HFFc6 (cell line): ENCODE data around the gene PCDHGA2. TPM values are rescaled to one million over a fixed set of nuclear protein-coding genes. Genes with fewer than 3 reads are reported as not detected.
"Not testable (repeated sequence)": the region's sequence is repeated elsewhere in the genome, so short reads cannot be mapped to it uniquely, and the experiment has no call there.

Experiments used
- DNase-seq: peaks from one replicate; pipeline ENCODE4 v3.0.0-alpha.2; 2018
- H3K27ac Mint-ChIP-seq: 2 replicates; pipeline ENCODE4 v1.8.0; 2020; ENCODE audit warnings: mild to moderate bottlenecking, mixed read lengths
- H3K27me3 Mint-ChIP-seq: 2 replicates; pipeline ENCODE4 v1.8.0; 2021; ENCODE audit warnings: mild to moderate bottlenecking, moderate library complexity, mixed read lengths; ENCODE audit not compliant: insufficient read depth
- H3K36me3 Mint-ChIP-seq: 2 replicates; pipeline ENCODE4 v1.8.0; 2021; ENCODE audit warnings: low read depth, mixed read lengths
- H3K4me1 Mint-ChIP-seq: 2 replicates; pipeline ENCODE4 v1.8.0; 2020; ENCODE audit warnings: low read depth, mixed read lengths
- H3K4me3 Mint-ChIP-seq: 2 replicates; pipeline ENCODE4 v1.8.0; 2020; ENCODE audit warnings: mild to moderate bottlenecking, moderate library complexity, mixed read lengths
- H3K9me3 Mint-ChIP-seq: 2 replicates; pipeline ENCODE4 v1.8.0; 2020; ENCODE audit warnings: mild to moderate bottlenecking, mixed read lengths
- CTCF ChIP-seq: fragments of 200-600 bp; sonication (generic); IDR thresholded peaks from 2 replicates; pipeline ENCODE4 v1.5.0; 2021; ENCODE audit warnings: antibody characterized with exemption, mild to moderate bottlenecking
- total RNA-seq, 6 experiments: library from RNA; stranded (reverse); fragmentation: NEBNext Ultra II Directional; extraction: Animal tissue kit (Norgen Biotek cat#: 25700); gene quantifications; 2 replicates in 1 of 6; 3 replicates in 5 of 6; pipeline ENCODE4 v1.2.3, GENCODE V29; 2021

The PCDHGA2 gene
- total RNA-seq, 6 experiments from 2014 or later, result 1.3 to 3.7 (median 1.5) TPM

GRCh38 chr5:141328231-141328630, 10.3 kb upstream of the PCDHGA2 start:
- no peak overlapping the region for H3K4me3 Mint-ChIP-seq
- no peak for DNase-seq
- no peaks in the 10 kb centered on the region for H3K27me3 Mint-ChIP-seq
- peaks cover 21% of the 10 kb centered on the region for H3K9me3 Mint-ChIP-seq
- H3K4me1 Mint-ChIP-seq, result peaks cover 17% of the 10 kb centered on the region
- no peak for TF ChIP-seq CTCF
- peaks cover 15% of the 10 kb centered on the region for H3K36me3 Mint-ChIP-seq
- no peak overlapping the region for H3K27ac Mint-ChIP-seq

DNA sequence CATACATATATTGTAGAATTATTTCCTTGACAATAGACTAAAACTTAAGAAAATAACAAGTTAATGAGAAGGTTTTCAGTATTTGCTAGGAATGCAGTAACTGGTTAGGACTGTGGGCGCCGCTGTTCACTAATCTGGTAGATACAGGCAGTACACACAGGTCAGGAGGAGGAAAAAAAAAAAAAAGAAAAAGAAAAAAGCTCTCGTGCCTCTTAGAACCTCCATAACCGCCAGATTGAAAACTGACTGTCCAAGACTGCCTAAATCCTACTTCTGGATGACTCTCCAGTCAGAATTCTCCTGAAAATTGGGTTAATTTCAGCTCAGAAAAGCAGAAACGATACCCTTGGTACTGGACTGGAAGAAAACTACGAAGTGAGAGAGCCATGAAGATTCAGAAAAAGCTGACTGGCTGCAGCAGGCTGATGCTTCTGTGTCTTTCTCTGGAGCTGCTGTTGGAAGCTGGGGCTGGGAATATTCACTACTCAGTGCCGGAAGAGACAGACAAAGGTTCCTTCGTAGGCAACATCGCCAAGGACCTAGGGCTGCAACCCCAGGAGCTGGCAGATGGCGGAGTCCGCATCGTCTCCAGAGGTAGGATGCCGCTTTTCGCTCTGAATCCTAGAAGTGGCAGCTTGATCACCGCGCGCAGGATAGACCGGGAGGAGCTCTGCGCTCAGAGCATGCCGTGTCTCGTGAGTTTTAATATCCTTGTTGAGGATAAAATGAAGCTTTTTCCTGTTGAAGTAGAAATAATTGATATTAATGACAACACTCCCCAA, 8.1 kb upstream of the PCDHGA2 start, which contains the start of gene PCDHGA1:
PCDHGA1 (plus strand) TSS at position 216 of the 782 bp plus-strand sequence.
- Mint-ChIP-seq H3K27me3 (peaks cover 2% of the 10 kb centered on the region; the same call in 1 of the 2 replicates), H3K4me3 (peak within 1 kb of the TSS; percentile 69), H3K9me3 (peaks cover 23% of the 10 kb centered on the region), H3K36me3 (peaks cover 15% of the 10 kb centered on the region), H3K4me1 (peaks cover 30% of the 10 kb centered on the region), H3K27ac (no peak within 1 kb of the TSS)
- peak; percentile 52 for DNase-seq
- peak; percentile 80 for TF ChIP-seq CTCF

DNA sequence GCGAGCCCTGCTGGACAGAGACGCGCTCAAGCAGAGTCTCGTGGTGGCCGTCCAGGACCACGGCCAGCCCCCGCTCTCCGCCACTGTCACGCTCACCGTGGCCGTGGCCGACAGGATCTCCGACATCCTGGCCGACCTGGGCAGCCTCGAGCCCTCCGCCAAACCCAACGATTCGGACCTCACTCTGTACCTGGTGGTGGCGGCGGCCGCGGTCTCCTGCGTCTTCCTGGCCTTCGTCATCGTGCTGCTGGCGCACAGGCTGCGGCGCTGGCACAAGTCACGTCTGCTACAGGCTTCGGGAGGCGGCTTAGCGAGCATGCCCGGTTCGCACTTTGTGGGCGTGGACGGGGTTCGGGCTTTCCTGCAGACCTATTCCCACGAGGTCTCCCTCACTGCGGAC, 6.0 kb upstream of the PCDHGA2 start:
- Mint-ChIP-seq H3K4me1 (peaks cover 13% of the 10 kb centered on the region), H3K9me3 (peaks cover 23% of the 10 kb centered on the region), H3K36me3 (peaks cover 15% of the 10 kb centered on the region)
- not testable (repeated sequence) for H3K4me3 Mint-ChIP-seq, H3K27me3 Mint-ChIP-seq, H3K27ac Mint-ChIP-seq, DNase-seq

GRCh38 chr5:141340781-141341354, 2.3 kb downstream of the PCDHGA2 start:
- H3K4me1 Mint-ChIP-seq, DNase-seq, H3K27me3 Mint-ChIP-seq, H3K4me3 Mint-ChIP-seq, H3K27ac Mint-ChIP-seq: not testable (repeated sequence)
- Mint-ChIP-seq H3K36me3 (peaks cover 28% of the 10 kb centered on the region), H3K9me3 (peaks cover 36% of the 10 kb centered on the region)

DNA sequence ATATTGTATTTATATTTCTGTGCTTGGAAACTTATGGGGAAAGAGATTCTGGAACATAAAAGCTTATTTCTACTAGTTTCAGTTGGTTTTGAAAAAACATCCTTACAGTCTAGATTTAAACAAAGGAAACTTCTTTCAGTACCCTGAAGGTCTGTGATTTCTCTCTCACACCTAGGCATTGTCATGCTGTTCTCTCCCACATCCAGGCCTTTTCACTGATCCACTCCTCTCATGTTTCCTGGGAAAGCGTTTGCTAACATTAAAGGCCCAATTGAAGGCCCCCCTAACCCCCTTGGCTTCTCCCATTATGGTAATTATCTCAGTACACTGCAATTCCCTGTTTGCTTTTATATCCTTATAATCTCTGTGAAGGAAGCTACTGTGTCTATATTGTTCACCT, 4.2 kb downstream of the PCDHGA2 start:
- Mint-ChIP-seq H3K4me3 (no peak overlapping the region), H3K27me3 (no peaks in the 10 kb centered on the region; the same call in 1 of the 2 replicates), H3K27ac (no peak overlapping the region), H3K4me1 (peaks cover 9% of the 10 kb centered on the region), H3K36me3 (peaks cover 33% of the 10 kb centered on the region), H3K9me3 (peaks cover 43% of the 10 kb centered on the region)
- DNase-seq, result no peak
- TF ChIP-seq CTCF, result no peak

DNA sequence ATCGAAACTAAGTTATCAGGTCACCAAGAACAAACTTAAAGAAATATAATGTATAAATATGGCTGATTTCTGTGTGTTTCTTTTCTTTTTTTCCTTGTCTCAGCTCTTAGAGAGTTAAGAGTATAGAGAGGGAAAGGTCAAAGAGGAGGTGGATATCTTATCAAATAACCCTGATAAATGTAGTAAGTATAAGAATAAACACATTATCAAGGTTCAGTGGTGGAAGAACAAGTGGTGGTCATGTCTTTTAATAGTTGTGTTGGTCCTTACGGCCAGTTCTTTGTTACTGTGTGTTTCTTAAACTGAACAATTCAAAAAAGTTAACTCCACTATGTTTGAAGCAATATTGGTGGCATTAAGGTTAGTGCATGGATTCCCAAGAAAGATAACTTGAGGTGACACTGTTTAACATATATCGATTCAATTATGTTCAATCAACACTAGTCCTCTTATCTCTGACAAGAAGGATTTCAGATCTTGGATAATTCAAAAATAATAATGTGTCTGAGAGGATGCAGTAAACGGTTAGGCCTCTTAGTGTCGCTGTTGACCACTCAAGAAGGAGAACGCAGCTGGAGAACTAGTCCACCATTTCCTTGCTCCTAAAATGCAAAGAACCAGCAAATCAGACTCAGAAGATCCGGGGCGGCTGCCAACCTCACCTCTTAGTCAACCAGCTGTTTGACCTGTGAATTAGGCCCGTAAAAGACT, 4.8 kb downstream of the PCDHGA2 start, which contains the start of gene PCDHGA3:
PCDHGA3 (plus strand) TSS at position 588 of the 711 bp plus-strand sequence. CDS start 205 bp downstream, outside the sequence.
- Mint-ChIP-seq H3K4me1 (peaks cover 9% of the 10 kb centered on the region), H3K9me3 (peaks cover 42% of the 10 kb centered on the region), H3K27ac (peak within 1 kb of the TSS; percentile 95), H3K27me3 (peaks cover under 1% of the 10 kb centered on the region), H3K4me3 (peak within 1 kb of the TSS; percentile 91), H3K36me3 (peaks cover 33% of the 10 kb centered on the region)
- peak; percentile 57 for DNase-seq
- peak; percentile 78 for TF ChIP-seq CTCF
